HG02588 (cell line): ENCODE results near the gene ERBB3.
"Not testable (repeated sequence)": the region's sequence is repeated elsewhere in the genome, so short reads cannot be mapped to it uniquely, and the experiment has no call there.

Experiments
- ATAC-seq: cut with Tn5 transposase; IDR thresholded peaks from one replicate; pipeline ENCODE4 v1.9.1; 2021; ENCODE audit warnings: mild to moderate bottlenecking, moderate library complexity; ENCODE audit not compliant: unreplicated experiment

The ERBB3 gene

GRCh38 chr12:56079723-56080555 is at the start of gene ERBB3:
Gene ERBB3, plus strand, starts transcription at chr12:56080165. Its CDS starts 136 bp downstream, at chr12:56080301.
- no peak for ATAC-seq

GRCh38 chr12:56031987-56032386 is 48.0 kb upstream of the ERBB3 start:
- no peak for ATAC-seq

- ATAC-seq: no peak
Observed at GRCh38 chr12:56034586-56035332, 45.2 kb upstream of the ERBB3 start.

- no peak for ATAC-seq
Observed at GRCh38 chr12:56037161-56037560, 42.8 kb upstream of the ERBB3 start.

- no peak for ATAC-seq
Observed at GRCh38 chr12:56038022-56038655, 41.8 kb upstream of the ERBB3 start.

GRCh38 chr12:56040151-56040550 is 39.8 kb upstream of the ERBB3 start:
- ATAC-seq: no peak

GRCh38 chr12:56040963-56041551 is 38.9 kb upstream of the ERBB3 start:
- no peak for ATAC-seq

- ATAC-seq: peak; percentile 92
Observed at GRCh38 chr12:56041552-56042429, 38.2 kb upstream of the ERBB3 start, which contains the start of gene RPS26. Gene RPS26, plus strand, starts transcription at chr12:56041918. Its CDS starts 249 bp downstream, at chr12:56042167.

GRCh38 chr12:56042430-56042813 is 37.5 kb upstream of the ERBB3 start:
- ATAC-seq: not testable (repeated sequence)

GRCh38 chr12:56042843-56043242 is 37.1 kb upstream of the ERBB3 start:
- no peak for ATAC-seq

GRCh38 chr12:56046027-56046780 is 33.8 kb upstream of the ERBB3 start:
- no peak for ATAC-seq

GRCh38 chr12:56053407-56053893 is 26.5 kb upstream of the ERBB3 start:
- no peak for ATAC-seq

GRCh38 chr12:56059964-56060363 is 20.0 kb upstream of the ERBB3 start:
- ATAC-seq: not testable (repeated sequence)

GRCh38 chr12:56061982-56062381 is 18.0 kb upstream of the ERBB3 start:
- no peak for ATAC-seq

GRCh38 chr12:56062996-56063395 is 17.0 kb upstream of the ERBB3 start:
- no peak for ATAC-seq

GRCh38 chr12:56071648-56072047 is 8.3 kb upstream of the ERBB3 start:
- no peak for ATAC-seq

GRCh38 chr12:56074396-56074795 is 5.6 kb upstream of the ERBB3 start:
- no peak for ATAC-seq

- not testable (repeated sequence) for ATAC-seq
Observed at GRCh38 chr12:56077966-56078365, 2.0 kb upstream of the ERBB3 start.

- ATAC-seq: no peak
Observed at GRCh38 chr12:56078427-56078826, 1.5 kb upstream of the ERBB3 start.
